Lung microvascular endothelial cell (primary cell): ENCODE results near the gene FOXO1. TPM values are rescaled to one million over a fixed set of nuclear protein-coding genes. Genes with fewer than 3 reads are reported as not detected.

Source experiments
- DNase-seq, 2 donors: peaks; one replicate each; pipeline versions ENCODE4 v3.0.0 to v3.0.0-alpha.2; 2010; ENCODE audit warnings: low read depth in 2 of 2
- total RNA-seq: library from RNA; depleted of rRNA; stranded (reverse); fragments of >200 nt; gene quantifications from 2 replicates; pipeline ENCODE4 v1.2.1, GENCODE V29; 2014

The FOXO1 gene
- total RNA-seq, 1 donor from 2014 or later = 21.6 TPM

- DNase-seq = peak; percentile 86 to 96
These were observed 56.3 kb downstream of the FOXO1 start for GRCh38 chr13:40609972-40610726.

GRCh38 chr13:40608308-40608707 lies 58.1 kb downstream of the FOXO1 start:
- DNase-seq = no peak

GRCh38 chr13:40605573-40605972 lies 60.9 kb downstream of the FOXO1 start:
- no peak for DNase-seq

- DNase-seq = no peak
These were observed 62.3 kb downstream of the FOXO1 start for GRCh38 chr13:40604135-40604534.

GRCh38 chr13:40600149-40600751 lies 66.2 kb downstream of the FOXO1 start:
- DNase-seq = no peak

GRCh38 chr13:40599747-40600146 lies 66.7 kb downstream of the FOXO1 start:
- no peak for DNase-seq

- DNase-seq = no peak
These were observed 67.3 kb downstream of the FOXO1 start for GRCh38 chr13:40599124-40599523.

- no peak for DNase-seq
These were observed 67.9 kb downstream of the FOXO1 start for GRCh38 chr13:40598569-40598968.

- no peak for DNase-seq
These were observed 68.6 kb downstream of the FOXO1 start for GRCh38 chr13:40597735-40598365.

GRCh38 chr13:40596484-40596883 lies 70.0 kb downstream of the FOXO1 start:
- DNase-seq = no peak

- DNase-seq = no peak
These were observed 70.7 kb downstream of the FOXO1 start for GRCh38 chr13:40595693-40596092.

- no peak for DNase-seq
These were observed 74.4 kb downstream of the FOXO1 start for GRCh38 chr13:40592035-40592434.

GRCh38 chr13:40591091-40591490 lies 75.3 kb downstream of the FOXO1 start:
- DNase-seq = no peak

GRCh38 chr13:40590112-40590862 lies 76.2 kb downstream of the FOXO1 start:
- DNase-seq = no peak

- DNase-seq = peak; percentile 50 to 99
These were observed 76.9 kb downstream of the FOXO1 start for GRCh38 chr13:40589285-40590109.

GRCh38 chr13:40588101-40588500 lies 78.3 kb downstream of the FOXO1 start:
- DNase-seq = no peak

- no peak for DNase-seq
These were observed 79.4 kb downstream of the FOXO1 start for GRCh38 chr13:40586886-40587565.

- peak in 1 of 2 donors; percentile 82 for DNase-seq
These were observed 80.5 kb downstream of the FOXO1 start for GRCh38 chr13:40585911-40586471.

- no peak for DNase-seq
These were observed 82.7 kb downstream of the FOXO1 start for GRCh38 chr13:40583738-40584137.

- no peak for DNase-seq
These were observed 83.9 kb downstream of the FOXO1 start for GRCh38 chr13:40582531-40582930.
